ENCODE results near the gene SFI1.
"Not testable (repeated sequence)": the region's sequence is repeated elsewhere in the genome, so short reads cannot be mapped to it uniquely, and the experiment has no call there.

The SFI1 gene

GRCh38 chr22:31646186-31647019 lies 150.1 kb downstream of the SFI1 start:
- DNase-seq: no peak

GRCh38 chr22:31647066-31647465 lies 150.7 kb downstream of the SFI1 start:
- no peak for DNase-seq

GRCh38 chr22:31647523-31648320 lies 151.4 kb downstream of the SFI1 start:
- DNase-seq: no peak

- DNase-seq: no peak
These were observed 154.1 kb downstream of the SFI1 start for GRCh38 chr22:31650391-31650790.

GRCh38 chr22:31651664-31652063 lies 155.3 kb downstream of the SFI1 start:
- no peak for DNase-seq

- DNase-seq: no peak
These were observed 155.8 kb downstream of the SFI1 start for GRCh38 chr22:31652088-31652487.

GRCh38 chr22:31652911-31653684 lies 156.8 kb downstream of the SFI1 start:
- no peak for DNase-seq

- DNase-seq: no peak
These were observed 157.6 kb downstream of the SFI1 start for GRCh38 chr22:31653944-31654343.

GRCh38 chr22:31654408-31654807 lies 158.1 kb downstream of the SFI1 start:
- no peak for DNase-seq

- DNase-seq: no peak
These were observed 162.9 kb downstream of the SFI1 start for GRCh38 chr22:31659246-31659645.

GRCh38 chr22:31660860-31661341 lies 164.6 kb downstream of the SFI1 start:
- DNase-seq: not testable (repeated sequence)

- peak; percentile 79 for DNase-seq
These were observed 165.7 kb downstream of the SFI1 start, which contains the start of gene PISD for GRCh38 chr22:31661851-31662667. Gene PISD, minus strand, starts transcription at chr22:31662215. Its CDS starts 7 bp downstream, at chr22:31662208.

- DNase-seq: no peak
These were observed 166.3 kb downstream of the SFI1 start for GRCh38 chr22:31662668-31663037.
